Measurements from ENCODE around the gene LRP1-AS.

The LRP1-AS gene

DNA sequence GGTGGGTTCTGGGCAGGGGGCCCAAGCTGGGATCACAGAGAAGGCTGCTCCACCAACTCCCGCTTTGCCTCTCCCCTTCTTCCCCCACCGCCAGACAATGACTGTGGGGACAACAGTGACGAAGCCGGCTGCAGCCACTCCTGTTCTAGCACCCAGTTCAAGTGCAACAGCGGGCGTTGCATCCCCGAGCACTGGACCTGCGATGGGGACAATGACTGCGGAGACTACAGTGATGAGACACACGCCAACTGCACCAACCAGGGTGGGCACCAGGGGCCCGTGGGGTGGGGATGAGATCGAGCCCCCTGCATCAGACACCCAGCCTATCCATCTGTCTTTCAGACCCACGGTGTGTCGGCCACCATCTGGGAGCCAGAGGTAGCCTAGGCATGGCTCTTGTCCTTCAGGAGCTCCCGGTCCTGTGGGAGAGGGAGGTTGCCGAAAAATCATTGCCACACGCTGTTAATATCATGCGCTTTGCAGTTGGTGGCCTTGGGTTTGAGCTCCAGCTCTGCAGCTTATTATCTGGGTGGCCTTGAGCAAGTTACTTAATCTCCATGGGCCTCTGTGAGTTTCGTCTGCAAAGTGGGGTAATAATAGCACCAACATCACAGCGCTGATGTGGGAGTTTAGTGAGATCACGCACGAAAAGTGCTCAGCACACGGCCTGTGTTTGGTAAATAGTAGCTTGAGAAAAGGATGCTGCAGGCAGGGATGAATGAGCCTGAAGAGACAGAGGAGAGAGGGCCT, 21.8 kb upstream of the LRP1-AS start:
- DNase-seq (ENCODE audit: low read depth): no peak
- TF ChIP-seq, protein P1, sequence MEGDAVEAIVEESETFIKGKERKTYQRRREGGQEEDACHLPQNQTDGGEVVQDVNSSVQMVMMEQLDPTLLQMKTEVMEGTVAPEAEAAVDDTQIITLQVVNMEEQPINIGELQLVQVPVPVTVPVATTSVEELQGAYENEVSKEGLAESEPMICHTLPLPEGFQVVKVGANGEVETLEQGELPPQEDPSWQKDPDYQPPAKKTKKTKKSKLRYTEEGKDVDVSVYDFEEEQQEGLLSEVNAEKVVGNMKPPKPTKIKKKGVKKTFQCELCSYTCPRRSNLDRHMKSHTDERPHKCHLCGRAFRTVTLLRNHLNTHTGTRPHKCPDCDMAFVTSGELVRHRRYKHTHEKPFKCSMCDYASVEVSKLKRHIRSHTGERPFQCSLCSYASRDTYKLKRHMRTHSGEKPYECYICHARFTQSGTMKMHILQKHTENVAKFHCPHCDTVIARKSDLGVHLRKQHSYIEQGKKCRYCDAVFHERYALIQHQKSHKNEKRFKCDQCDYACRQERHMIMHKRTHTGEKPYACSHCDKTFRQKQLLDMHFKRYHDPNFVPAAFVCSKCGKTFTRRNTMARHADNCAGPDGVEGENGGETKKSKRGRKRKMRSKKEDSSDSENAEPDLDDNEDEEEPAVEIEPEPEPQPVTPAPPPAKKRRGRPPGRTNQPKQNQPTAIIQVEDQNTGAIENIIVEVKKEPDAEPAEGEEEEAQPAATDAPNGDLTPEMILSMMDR (conservative IDR thresholded peaks at IDR 0.05; ENCODE audit: low read depth, low read length): no peak
- H3K4me3 ChIP-seq (ENCODE audit: low read length): no peak overlapping the region

DNA sequence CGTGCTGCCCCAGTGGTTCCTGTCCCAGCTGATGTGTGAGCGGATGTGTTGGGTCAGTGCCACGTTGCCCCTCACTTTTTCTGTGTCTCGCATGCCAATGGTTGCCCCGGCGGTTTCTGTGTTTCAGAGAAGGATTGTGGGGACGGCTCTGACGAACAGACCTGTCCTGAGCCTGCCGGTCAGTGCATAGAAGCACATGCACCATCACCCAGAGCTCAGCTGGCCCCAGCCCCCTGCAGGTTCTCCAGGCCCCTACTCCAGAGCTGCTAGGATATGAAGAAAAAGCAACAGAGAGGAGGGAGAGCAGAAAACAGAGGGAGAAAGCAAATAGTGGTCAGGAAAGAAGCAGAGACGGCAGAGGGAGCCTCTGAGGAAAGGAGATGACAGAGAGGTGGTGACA, 20.6 kb upstream of the LRP1-AS start:
- H3K4me3 ChIP-seq (ENCODE audit: low read length): no peak overlapping the region
- TF ChIP-seq, protein P1 (conservative IDR thresholded peaks at IDR 0.05; ENCODE audit: low read depth, low read length): no peak
- DNase-seq (ENCODE audit: low read depth): no peak

DNA sequence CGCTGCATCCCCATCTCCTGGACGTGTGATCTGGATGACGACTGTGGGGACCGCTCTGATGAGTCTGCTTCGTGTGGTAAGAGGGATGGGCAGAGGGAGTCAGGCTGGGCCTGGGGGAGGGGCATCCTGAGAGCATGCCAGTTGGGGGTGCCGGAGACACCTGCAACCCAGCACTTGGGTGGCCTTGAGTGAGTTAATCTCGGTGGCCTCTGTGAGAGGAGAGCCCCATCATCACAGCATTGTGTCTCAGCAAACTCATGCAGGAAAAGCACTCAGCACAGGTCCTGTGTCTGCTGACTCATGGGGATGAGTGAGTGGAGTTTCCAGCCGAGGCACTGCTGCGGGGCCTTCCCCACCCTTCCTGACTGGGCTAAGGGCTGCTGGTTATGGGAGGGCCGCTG, 19.6 kb upstream of the LRP1-AS start:
- DNase-seq (ENCODE audit: low read depth): no peak
- TF ChIP-seq, protein P1 (conservative IDR thresholded peaks at IDR 0.05; ENCODE audit: low read depth, low read length): no peak
- H3K4me3 ChIP-seq (ENCODE audit: low read length): no peak overlapping the region

DNA sequence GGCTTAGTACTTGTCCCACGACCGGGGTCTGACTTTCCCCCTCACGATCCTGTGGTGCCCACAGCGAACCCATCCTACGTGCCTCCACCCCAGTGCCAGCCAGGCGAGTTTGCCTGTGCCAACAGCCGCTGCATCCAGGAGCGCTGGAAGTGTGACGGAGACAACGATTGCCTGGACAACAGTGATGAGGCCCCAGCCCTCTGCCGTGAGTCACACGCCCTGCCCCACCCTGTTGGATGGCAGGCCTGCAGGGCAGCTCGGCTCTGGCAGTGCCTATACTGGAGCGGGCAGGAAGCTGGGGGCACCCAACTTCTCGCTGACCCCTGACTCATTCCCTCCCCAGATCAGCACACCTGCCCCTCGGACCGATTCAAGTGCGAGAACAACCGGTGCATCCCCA, 18.3 kb upstream of the LRP1-AS start:
- no peak overlapping the region for H3K4me3 ChIP-seq (ENCODE audit: low read length)
- DNase-seq (ENCODE audit: low read depth): no peak
- TF ChIP-seq, protein P1 (conservative IDR thresholded peaks at IDR 0.05; ENCODE audit: low read depth, low read length): no peak

DNA sequence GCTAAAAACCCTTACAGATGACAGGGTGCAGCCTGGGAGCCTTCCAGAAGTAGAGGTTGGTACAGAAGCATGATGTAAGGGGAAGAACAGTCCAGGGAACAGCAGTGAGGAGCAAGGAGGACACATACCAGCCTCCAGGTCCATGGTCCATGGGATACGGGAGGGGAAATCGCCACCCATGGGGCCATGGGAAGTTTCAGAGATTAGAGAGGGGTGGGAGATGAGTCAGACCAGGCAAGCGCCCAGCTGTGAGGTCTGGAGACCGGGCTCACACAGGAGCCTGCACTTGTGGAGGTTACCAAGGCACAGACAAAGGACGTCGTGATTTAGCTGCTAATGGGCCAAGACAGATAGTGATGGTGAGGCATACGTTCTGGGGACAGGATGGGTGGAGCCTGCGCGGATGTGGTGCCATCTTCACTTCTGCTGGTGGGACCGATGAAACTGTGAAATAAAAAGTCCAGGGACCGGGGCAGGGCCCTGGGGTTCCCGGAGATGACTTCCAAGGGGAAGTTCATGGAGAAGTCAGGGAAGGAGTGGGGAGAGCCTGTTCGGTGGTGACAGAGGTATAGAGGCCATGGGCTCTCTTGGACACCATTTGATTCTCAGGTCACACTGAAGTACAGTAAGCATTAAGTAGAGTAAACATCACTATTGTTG, 17.7 kb upstream of the LRP1-AS start:
- no peak for DNase-seq (ENCODE audit: low read depth)
- H3K4me3 ChIP-seq (ENCODE audit: low read length): no peak overlapping the region
- TF ChIP-seq, protein P1 (conservative IDR thresholded peaks at IDR 0.05; ENCODE audit: low read depth, low read length): no peak

DNA sequence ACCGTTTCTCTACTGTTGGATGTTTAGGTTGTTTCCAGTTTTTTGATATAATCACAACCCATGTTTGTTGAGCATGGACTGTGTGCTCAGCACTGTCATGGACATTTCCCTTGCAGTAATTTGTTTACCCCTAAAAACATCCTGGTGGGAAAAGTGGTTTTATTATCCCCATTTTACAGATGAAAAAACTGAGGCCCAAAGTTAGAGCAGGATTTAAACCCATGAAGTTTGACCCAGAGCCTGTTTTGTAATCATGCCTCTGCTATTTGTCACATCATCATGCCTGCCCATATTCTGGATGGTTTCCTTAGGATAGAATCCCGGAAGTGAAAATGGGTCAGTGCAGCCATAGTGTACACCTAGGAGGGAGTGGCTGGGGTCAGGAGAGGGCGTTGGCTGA, 17.0 kb upstream of the LRP1-AS start:
- no peak for DNase-seq (ENCODE audit: low read depth)
- H3K4me3 ChIP-seq (ENCODE audit: low read length): no peak overlapping the region
- TF ChIP-seq, protein P1 (conservative IDR thresholded peaks at IDR 0.05; ENCODE audit: low read depth, low read length): no peak

Measured in retinal pigment epithelial cell (primary cell).